GM18526 (cell line): ENCODE data around the gene ANKRD44.

Experiments
- POLR2A ChIP-seq: IDR thresholded peaks from 3 replicates; pipeline ENCODE4 v1.6.1; 2011; ENCODE audit not compliant: insufficient read length; ENCODE audit errors: extremely low read depth

The ANKRD44 gene

DNA sequence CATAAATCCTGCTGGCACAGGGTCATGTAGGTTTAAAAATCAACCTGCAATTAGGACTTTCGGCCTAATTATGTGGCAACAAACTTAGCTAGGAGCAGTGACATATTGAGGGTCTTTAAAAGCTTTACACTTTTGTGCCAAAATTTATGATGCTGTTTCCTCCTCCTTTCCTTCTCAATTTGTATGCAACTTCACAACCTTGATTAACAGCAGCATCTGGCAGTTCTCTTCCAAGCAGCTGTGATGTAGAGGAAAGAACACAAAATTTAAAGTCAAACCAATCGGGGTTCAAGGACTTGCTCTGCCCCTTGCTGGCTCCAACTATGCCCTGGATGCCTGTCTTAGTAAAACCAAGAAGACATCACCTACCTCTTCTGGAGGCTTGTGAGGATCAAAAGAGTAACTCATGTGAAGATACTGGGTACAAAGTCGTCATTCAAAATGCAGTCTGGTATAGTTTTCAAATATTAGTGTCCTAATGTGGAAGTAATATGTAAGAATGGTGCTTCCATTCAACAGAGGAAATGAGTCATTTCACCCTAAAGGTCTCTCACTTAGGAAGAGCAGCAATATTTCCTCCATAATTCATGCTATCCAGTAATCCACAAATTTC lies 94.7 kb downstream of the ANKRD44 start:
- TF ChIP-seq POLR2A: no peak

DNA sequence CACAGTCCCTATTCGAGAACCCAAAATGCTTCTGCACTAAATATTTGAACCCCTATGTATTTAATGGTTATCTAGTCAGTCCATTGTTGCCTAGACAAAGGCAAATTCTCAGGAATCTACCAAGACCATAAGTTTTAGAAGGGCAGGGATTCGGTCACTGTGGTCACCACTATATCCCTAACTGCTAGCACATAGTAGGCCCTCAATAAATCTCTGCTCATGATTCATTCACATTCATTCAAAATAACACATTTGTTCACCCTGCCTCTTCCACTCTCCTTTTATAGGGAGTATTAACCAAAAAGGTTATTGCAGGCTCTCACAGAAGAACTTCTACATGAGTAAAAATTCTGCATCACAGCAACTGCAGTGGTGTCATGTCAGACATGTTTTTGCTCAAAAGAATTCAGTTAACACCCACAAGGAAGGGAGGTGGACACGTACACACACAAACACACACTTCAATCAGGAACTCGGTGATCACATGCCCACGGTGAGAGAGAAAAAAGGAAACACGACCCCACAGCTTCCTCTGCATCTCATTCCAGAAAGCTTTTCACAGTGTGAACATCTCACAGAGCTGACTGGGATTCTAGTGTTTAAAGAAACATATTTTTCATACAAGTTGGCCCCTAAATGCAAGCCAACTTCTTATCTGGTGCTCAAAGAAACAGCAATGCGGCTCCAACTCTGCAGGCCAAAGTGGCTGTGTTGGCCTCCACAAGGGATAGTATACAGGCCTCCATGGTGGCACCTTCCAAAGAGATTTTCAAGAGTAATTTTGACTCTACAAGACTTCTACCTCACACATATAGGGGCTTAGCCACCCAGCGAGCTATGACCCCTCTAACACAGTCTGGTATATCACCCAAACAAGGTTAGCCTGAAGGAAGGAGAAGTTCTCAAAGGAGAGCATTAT lies 98.0 kb downstream of the ANKRD44 start:
- peak; percentile 14 for TF ChIP-seq POLR2A

DNA sequence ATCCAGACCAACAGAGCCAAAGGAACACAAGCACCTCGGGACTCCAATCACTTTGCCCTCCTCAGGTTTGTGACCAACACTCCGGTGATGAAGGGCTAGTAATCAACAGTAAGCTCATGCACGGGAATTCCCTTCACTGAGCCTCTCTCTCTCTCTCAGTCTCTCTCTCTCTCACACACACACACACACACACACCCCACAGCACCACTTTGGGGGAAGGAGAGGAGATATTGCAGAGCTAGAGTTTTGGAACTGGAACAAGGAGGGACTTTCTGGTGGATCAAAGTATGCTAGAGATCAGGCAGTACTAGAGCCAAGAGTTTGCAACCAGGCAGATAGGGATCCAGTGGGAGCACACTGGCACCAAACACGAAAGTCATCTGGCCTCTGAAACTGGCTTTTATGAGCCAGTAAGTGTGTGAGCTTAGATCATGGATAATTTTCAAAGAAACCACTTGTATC lies 98.7 kb downstream of the ANKRD44 start:
- no peak for TF ChIP-seq POLR2A

DNA sequence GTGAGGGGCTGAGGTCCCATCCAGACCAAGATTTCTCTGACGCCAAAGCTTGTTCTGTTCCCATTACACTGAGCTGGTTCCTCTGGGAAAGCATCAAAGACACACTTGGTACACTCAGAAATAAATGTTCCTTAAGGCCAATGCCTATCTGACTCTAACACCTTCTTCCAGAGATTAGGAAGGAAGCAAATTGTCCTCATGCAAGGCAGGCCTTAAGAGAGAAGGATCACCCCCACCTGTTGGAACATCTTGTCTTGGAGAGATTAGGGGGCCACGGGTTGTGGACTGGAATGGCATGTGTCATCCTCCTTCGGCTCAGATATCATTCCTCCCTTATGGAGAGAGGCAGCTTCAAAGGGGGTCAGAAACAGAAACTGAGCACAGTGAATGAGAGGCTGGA lies 100.2 kb downstream of the ANKRD44 start:
- no peak for TF ChIP-seq POLR2A

DNA sequence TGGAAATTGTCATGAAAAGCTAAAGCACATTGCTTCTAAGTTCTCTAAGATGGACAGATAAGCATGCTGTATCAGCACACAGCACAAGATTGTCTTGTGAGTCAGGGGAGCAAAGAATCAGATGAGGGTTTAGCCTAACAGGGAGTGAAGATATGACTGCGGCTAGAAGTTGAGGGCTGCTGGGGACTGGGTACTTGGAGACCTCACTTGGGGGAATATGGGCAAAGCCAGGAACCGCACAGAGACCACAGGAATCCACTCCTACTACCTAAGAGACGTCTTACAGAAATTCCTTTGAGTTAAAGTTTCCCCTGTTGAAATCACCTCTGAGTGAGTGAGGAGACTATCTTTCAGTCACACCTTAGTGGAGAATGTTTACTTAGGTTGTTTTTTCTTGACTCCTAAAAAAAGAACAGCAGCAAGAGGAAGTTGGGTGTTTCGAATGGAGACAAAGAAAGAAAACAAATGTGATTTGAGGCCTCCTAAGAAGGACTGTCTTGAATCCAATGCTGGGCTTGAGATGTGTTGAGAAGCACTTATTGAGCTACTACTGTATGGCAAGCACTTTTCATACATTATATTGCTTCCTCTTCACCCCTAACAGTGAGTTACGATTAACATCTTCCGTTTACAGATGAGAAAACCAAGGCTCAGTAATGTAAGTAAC lies 100.7 kb downstream of the ANKRD44 start:
- no peak for TF ChIP-seq POLR2A

DNA sequence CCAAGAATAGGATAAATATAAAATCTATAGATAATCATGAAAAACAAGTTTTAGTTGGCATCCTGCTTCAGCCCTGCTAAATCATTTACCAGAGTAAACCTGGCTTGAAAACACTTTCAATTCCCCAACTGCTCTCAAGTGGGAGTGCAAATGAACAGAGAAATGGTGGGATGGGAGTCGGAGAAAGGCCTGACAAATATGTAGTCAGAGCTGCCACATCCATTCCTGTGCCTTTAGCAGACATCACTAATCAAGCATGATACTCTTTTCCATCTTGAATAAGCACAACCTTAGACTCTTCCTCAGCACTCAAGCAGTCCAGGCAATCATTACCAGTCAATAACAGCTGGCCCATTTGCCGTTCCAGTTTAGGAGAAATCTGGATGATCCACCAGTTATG lies 101.3 kb downstream of the ANKRD44 start:
- no peak for TF ChIP-seq POLR2A

DNA sequence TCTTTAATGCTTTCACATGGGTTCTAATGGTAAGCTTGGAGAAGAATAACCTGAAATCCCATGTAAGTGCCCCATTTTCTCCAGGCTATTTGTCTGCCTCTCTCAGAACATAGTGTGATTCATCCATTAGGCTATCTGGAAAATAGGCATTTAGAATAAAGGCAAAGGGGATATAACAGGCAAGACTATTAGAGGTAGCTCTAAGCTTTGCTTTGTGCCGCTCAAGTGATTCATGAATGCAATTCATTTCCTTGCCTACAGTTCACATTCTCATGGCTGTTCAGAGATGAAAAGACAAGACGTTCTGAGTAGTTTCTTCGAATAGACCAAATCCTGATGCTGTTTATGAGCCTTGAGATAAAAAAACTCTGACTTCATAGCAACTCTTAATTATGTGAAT lies 101.7 kb downstream of the ANKRD44 start:
- no peak for TF ChIP-seq POLR2A

DNA sequence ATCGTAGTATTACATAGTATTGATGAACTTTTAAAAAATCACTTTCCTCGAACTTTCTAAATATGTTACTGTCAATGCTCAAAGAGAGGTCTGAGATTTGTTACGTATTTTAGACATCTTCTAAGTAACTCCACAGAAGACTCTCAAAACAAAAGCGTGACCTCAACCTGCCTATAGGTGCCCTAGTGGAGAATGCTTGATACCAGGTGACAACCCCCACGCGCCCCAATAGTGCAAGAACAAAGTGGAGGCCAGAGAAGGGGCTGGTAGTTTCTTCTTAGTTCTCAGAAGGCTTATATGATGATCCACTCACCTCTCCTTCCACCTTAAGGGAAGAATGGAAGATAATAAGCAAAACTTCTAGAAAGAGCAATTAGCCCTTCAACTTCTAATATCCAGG lies 102.6 kb downstream of the ANKRD44 start:
- no peak for TF ChIP-seq POLR2A

DNA sequence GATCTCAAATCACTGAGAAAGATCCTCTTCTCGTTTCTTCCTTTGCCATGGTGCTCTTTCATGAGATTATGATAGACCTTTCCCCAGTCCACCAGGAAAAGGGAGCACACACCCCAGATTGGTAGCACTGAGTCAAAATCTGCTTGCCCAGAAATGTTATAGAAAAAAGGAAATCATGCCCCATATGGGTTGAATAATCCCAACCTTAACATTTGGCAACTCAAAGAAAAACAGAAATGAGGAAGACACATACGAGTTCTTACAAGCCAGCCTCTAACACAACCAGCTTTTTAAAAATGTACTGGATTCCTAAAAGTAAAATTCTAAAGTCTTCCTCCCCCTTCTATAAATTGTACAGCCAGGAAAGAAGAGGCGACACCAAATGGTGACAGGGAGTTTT lies 103.0 kb downstream of the ANKRD44 start:
- no peak for TF ChIP-seq POLR2A

DNA sequence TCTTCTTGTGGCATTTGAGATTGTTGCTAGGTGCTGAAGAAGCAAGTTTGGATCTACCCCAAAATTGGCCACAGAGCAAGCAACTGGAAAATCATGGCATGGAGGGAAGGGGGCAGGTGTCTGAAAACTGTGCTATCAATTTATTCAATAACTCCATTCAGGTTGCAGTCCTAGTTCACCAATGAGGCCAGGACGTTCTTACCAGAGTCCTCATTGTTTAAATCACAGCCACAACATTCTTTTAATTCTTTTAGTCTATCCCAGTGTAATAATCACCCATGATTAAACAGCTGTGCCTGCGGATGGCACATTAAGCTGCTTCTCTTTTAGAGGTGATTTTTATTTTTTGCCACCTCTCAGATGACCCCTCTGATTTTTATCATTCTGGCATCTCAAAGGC lies 103.5 kb downstream of the ANKRD44 start:
- TF ChIP-seq POLR2A: no peak

DNA sequence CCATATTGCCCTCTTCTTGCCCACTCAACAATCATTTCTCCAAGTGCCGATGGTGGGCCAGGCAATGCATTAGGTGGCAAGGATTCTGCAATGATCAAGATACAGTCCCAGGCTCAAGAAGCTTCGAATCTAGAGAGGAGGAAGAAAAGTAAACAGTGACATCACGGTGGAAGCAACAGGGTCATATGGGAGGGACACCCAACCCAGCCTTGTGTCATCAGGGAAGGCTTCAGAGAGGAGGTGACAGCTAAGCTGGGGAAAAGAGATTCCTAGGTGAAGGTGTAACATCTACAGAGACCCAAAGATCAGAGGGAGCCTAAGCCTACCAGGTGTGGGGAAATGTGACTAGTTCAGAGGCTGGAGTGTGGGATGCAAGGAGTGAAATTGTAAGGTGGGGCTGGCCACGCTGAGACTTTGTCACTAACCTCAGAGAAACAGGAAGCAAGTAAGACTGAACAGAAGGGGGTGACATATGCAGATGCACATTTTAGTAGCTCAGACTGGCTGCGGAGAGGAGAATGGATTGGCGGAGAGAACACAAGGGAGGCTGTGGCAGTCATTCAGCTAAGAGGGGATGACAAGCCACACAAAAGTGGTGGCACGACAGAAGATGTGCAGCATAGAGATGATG lies 104.9 kb downstream of the ANKRD44 start:
- TF ChIP-seq POLR2A: no peak

DNA sequence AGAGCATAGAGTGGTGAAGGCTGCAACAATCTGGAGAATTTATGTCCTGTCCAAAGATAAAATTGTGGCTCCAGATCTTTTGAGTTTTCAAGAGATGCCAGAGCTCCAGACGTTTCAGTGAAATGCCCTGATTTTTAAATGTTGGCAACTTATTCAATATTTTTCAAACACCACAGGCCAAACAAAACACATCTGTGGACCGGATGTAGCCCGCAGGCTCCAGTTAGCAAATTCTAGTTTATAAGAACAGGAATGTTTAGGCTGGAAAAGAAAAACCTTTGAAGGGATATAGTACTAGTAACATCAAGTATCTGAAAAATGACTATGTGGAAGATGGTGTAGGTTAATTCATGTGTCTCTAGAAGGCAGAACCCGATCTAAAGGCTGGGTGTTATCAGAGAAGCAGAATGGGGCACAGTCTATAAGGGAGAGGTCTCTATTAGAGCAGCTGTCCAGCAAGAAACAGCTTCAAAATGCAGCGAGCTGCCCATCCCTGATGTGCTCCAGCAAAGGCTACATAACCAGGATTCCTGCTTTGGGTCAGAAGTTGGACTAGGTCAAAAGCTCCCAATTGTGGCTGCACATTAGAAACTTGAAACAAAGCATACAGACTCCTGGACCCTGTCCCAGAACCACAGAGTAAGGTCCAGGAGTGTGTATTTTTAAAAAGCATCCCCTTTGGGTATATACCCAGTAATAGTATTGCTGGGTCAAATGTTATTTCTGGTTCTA lies 105.9 kb downstream of the ANKRD44 start:
- TF ChIP-seq POLR2A: no peak

DNA sequence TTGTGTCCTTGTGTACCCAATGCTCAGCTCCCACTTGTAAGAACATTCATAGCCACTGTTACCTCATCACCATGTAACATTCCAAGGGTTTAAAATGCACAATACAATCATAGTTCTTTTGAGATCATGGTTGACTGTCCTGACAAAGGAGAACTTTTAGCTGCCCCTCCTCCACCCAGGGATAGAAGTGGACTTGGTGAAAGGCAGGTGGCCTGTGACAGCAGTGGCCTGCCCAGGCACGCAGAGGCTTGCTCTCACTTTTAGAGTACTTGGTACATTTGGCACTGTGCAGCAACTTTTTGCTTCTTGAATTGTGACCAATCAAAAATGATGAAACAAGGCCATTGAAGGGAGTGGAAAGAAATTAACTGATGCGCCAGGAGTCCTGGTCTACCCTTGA lies 108.7 kb downstream of the ANKRD44 start:
- no peak for TF ChIP-seq POLR2A

DNA sequence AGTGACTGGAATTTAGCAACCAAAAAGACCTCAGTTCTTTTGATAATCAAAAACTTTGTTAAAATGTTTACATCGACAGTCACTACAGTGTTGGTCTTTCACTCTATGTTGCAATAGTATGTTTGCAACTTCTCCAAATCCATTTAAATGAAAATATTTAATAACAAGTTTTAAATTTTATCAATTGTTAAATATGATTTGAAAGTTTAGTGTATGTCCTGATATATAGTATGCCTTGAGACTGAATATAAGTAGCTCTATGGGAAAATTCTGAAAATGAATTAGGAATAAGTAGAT lies 109.9 kb downstream of the ANKRD44 start:
- TF ChIP-seq POLR2A: no peak
